HG03354 (cell line): ENCODE measurements around the gene PDE4C.

Experiments used
- ATAC-seq: cut with Tn5 transposase; IDR thresholded peaks from one replicate; pipeline ENCODE4 v1.9.1; 2021; ENCODE audit warnings: mild to moderate bottlenecking; ENCODE audit not compliant: unreplicated experiment, poor library complexity, severe bottlenecking

Gene PDE4C

DNA sequence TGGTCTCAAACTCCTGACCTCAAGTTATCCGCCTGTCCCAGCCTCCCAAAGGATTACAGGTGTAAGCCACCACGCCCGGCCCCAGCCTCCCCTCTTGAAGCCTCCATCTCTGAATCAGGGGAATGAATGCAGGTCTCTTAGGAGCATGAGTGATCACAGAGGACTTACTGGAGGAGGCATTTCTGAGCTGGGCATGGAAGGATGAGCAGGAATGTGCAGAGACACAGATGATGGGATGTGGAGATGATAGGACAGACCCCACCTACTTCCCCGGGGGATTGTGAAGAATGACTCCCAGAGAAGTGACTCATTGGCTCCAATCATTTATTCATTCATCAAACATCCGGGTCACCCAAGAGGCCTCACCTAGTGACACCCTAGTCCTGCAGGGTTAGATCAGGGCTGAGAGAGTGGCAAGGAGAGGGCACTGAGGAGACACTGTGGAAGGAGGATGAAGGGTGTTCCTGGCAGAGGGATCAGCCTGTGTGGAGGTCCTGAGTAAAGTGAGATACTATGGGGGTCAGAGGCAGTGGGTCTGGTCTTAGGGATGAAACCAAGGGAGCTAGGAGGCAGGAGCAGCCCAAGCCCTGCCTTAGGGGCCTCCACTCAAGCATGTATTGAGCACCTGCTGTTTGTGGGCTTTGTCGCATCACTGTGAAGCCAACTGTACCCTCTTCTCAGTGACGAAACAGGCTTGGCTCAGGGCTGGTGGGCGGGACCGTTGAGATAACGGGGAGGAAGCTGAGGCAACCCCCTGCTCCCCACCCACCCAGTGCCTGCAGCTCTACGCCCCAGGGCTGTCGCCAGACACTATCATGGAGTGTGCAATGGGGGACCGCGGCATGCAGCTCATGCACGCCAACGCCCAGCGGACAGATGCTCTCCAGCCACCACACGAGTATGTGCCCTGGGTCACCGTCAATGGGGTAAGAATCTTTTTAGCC lies 49.6 kb downstream of the PDE4C start:
- no peak for ATAC-seq

DNA sequence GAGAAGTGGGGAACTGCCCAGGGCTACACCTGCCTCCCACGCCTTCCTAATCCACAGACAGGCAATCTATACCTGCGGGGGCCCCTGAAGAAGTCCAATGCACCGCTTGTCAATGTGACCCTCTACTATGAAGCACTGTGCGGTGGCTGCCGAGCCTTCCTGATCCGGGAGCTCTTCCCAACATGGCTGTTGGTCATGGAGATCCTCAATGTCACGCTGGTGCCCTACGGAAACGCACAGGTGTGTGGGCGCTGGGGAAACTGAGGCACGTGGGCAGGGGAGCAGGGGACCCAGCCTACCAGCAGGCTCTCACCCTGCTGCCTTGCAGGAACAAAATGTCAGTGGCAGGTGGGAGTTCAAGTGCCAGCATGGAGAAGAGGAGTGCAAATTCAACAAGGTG lies 51.3 kb downstream of the PDE4C start:
- no peak for ATAC-seq
